ENCODE results near the gene MRGPRF. TPM values are rescaled to one million over a fixed set of nuclear protein-coding genes. Genes with fewer than 3 reads are reported as not detected.
"Not testable (repeated sequence)": the region's sequence is repeated elsewhere in the genome, so short reads cannot be mapped to it uniquely, and the experiment has no call there.

MRGPRF gene
- total RNA-seq, 4 donors from 2014 or later: 17.9 to 119 (median 43.6) TPM

- Histone ChIP-seq H3K4me1 (peaks cover 30 to 65% (median 46%) of the 10 kb centered on the region in 4 donors), H3K36me3 (no peaks in the 10 kb centered on the region), H3K4me3 (no peak overlapping the region), H3K27me3 (no peaks in the 10 kb centered on the region), H3K9me3 (no peaks in the 10 kb centered on the region), H3K27ac (peak overlapping the region; percentile 72 to 98 (median 94))
- WGBS, 2 donors (ENCODE audit: low coverage in 1 of 2): 44 to 65% methylated on average over 5 to 23 of the region's 23 CpGs
- TF ChIP-seq POLR2A (IDR thresholded peaks at IDR 0.05) (no peak), CTCF (IDR thresholded peaks at IDR 0.05) (no peak), EP300 (IDR thresholded peaks at IDR 0.05; ENCODE audit: low read depth) (no peak), POLR2AphosphoS5 (IDR thresholded peaks at IDR 0.05) (no peak)
- DNase-seq: peak; percentile 7
- in situ Hi-C loops (cut with MboI; ENCODE audit: low pct_ligation_motif_present in 1 of 4, low pct_unique_long_range_greater_than_20kb in 1 of 4, low sequenced_read_pairs in 3 of 4) (no loop called here), intact Hi-C loops (cut with DNase I; ENCODE audit: low total_unique reads) (loop anchor here (5.0 kb wide), 1 partner anchor 54 kb away; no protein-coding TSS in a partner anchor)
Observed at GRCh38 chr11:69001243-69002081, 11.6 kb downstream of the MRGPRF start.

GRCh38 chr11:69000831-69001242 lies 12.2 kb downstream of the MRGPRF start:
- H3K27me3 ChIP-seq: no peaks in the 10 kb centered on the region
- intact Hi-C loops (cut with DNase I; ENCODE audit: low total_unique reads): loop anchor here (5.0 kb wide), 1 partner anchor 54 kb away; no protein-coding TSS in a partner anchor

GRCh38 chr11:69000391-69000790 lies 12.7 kb downstream of the MRGPRF start:
- intact Hi-C loops (cut with DNase I; ENCODE audit: low total_unique reads): loop anchor here (5.0 kb wide), 1 partner anchor 53 kb away; no protein-coding TSS in a partner anchor
- no peak for TF ChIP-seq POLR2AphosphoS5 (IDR thresholded peaks at IDR 0.05)
- TF ChIP-seq CTCF (IDR thresholded peaks at IDR 0.05): no peak
- no peak for TF ChIP-seq POLR2A (IDR thresholded peaks at IDR 0.05)
- no peak for TF ChIP-seq EP300 (IDR thresholded peaks at IDR 0.05; ENCODE audit: low read depth)
- 56 to 60% methylated on average over 1 to 5 of the region's 5 CpGs for WGBS, 2 donors (ENCODE audit: low coverage in 1 of 2)
- H3K36me3 ChIP-seq: no peaks in the 10 kb centered on the region
- H3K9me3 ChIP-seq: no peaks in the 10 kb centered on the region
- H3K4me3 ChIP-seq: no peak overlapping the region
- no peak for DNase-seq
- peak overlapping the region; percentile 72 to 98 (median 94) for H3K27ac ChIP-seq
- H3K4me1 ChIP-seq: peaks cover 30 to 60% (median 43%) of the 10 kb centered on the region in 4 donors
- H3K27me3 ChIP-seq: no peaks in the 10 kb centered on the region
- in situ Hi-C loops (cut with MboI; ENCODE audit: low pct_ligation_motif_present in 1 of 4, low pct_unique_long_range_greater_than_20kb in 1 of 4, low sequenced_read_pairs in 3 of 4): no loop called here

More at GRCh38 chr11:69000831-69001242, 12.2 kb downstream of the MRGPRF start:
- DNase-seq: peak; percentile 49
- TF ChIP-seq EP300 (IDR thresholded peaks at IDR 0.05; ENCODE audit: low read depth) (no peak), CTCF (IDR thresholded peaks at IDR 0.05) (peak; percentile 44 to 68 (median 49)), POLR2AphosphoS5 (IDR thresholded peaks at IDR 0.05) (peak; percentile 55 to 65 (median 65))
- no peaks in the 10 kb centered on the region for H3K9me3 ChIP-seq
- H3K27ac ChIP-seq: peak overlapping the region; percentile 72 to 98 (median 94)
- in situ Hi-C loops (cut with MboI; ENCODE audit: low pct_ligation_motif_present in 1 of 4, low pct_unique_long_range_greater_than_20kb in 1 of 4, low sequenced_read_pairs in 3 of 4): no loop called here
- H3K4me3 ChIP-seq: no peak overlapping the region
- H3K36me3 ChIP-seq: no peaks in the 10 kb centered on the region
- peaks cover 30 to 60% (median 46%) of the 10 kb centered on the region in 4 donors for H3K4me1 ChIP-seq
- WGBS, 2 donors (ENCODE audit: low coverage in 1 of 2): 55 to 66% methylated on average over 4 to 8 of the region's 8 CpGs

- intact Hi-C loops (cut with DNase I; ENCODE audit: low total_unique reads): loop anchor here (5.0 kb wide), 1 partner anchor 53 kb away; no protein-coding TSS in a partner anchor
Observed at GRCh38 chr11:68999748-69000355, 13.2 kb downstream of the MRGPRF start.

More at GRCh38 chr11:68999748-69000355, 13.2 kb downstream of the MRGPRF start:
- Histone ChIP-seq H3K27ac (peak overlapping the region; percentile 72 to 98 (median 94)), H3K4me1 (peaks cover 30 to 56% (median 42%) of the 10 kb centered on the region in 4 donors)
- 50 to 78% methylated on average over 3 to 12 of the region's 12 CpGs for WGBS, 2 donors (ENCODE audit: low coverage in 1 of 2)
- peak; percentile 6 for DNase-seq
- H3K36me3 ChIP-seq; in situ Hi-C loops (cut with MboI; ENCODE audit: low pct_ligation_motif_present in 1 of 4, low pct_unique_long_range_greater_than_20kb in 1 of 4, low sequenced_read_pairs in 3 of 4); H3K9me3 ChIP-seq; H3K4me3 ChIP-seq; H3K27me3 ChIP-seq: not testable (repeated sequence)
